ENCODE data around the gene CCR5.

The CCR5 gene

DNA sequence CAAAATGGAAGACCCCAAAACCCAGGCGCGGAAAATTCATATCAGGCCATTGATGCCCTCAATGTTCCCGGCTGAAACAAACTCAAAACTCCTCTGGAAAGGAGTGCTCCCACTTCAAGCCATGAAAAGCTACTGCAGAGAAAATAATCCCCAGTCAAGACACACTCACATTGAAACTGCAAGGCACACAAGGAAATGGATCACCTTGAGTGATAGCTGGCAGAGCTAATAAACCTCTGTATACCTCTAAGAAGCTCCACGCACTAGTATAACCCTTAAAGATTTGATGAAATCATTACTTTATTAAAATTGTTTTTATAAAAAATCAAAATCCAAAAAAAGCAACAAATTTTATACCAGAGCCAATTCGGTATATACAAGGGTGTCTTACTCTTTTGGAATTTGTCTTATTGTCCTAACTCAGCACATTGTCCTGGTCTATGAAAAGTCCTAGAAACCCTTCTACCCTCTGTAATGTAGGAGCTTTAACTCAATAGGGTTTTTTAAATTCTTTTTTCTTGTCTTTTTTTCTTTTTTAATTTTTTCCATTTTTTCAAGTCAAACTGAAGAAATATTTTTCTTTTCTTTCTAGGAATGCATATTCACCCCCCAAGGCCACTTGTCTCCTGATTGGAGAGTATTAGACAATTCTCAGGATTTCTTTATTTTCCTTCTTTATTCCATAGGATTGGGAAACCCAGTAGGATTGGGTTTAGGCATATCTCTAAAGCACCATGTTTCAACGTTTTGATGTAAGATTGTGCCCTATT, 27.6 kb downstream of the CCR5 start:
- Histone ChIP-seq H3K18ac (ENCODE audit: low read length) (no peak overlapping the region), H3K4me3 (ENCODE audit: low read length) (no peak overlapping the region), H3K79me1 (ENCODE audit: low read length) (no peaks in the 10 kb centered on the region), H4K8ac (ENCODE audit: low read depth, low read length) (no peak overlapping the region), H2BK5ac (ENCODE audit: low read length) (no peak overlapping the region), H3K9ac (ENCODE audit: low read length) (no peak overlapping the region), H3K4me2 (ENCODE audit: low read length) (no peak overlapping the region), H3K4ac (ENCODE audit: low read depth, low read length) (no peak overlapping the region), H3K4me1 (ENCODE audit: control insufficient read depth, low read depth, low read length) (peaks cover 10% of the 10 kb centered on the region), H2AK5ac (ENCODE audit: low read length) (no peak overlapping the region), H3K23ac (ENCODE audit: low read length) (no peak overlapping the region), H3K79me2 (ENCODE audit: control insufficient read depth, insufficient read depth, low read length) (no peaks in the 10 kb centered on the region), H3K56ac (ENCODE audit: low read length) (no peak overlapping the region), H3K27me3 (ENCODE audit: insufficient read depth, low read length, poor library complexity) (no peaks in the 10 kb centered on the region), H2BK120ac (ENCODE audit: low read depth, low read length) (no peak overlapping the region), H2BK15ac (replicated peaks; ENCODE audit: low read depth) (no peak overlapping the region), H3K27ac (ENCODE audit: low read depth, low read length) (no peak overlapping the region), H3K36me3 (ENCODE audit: control insufficient read depth, insufficient read depth, low read length) (no peaks in the 10 kb centered on the region), H4K5ac (ENCODE audit: low read length) (no peak overlapping the region)
- no peak for DNase-seq
- WGBS (ENCODE audit: extremely low coverage, insufficient coverage, low lambda C conversion rate): no CpG with 5 or more reads among the region's 6 CpGs

DNA sequence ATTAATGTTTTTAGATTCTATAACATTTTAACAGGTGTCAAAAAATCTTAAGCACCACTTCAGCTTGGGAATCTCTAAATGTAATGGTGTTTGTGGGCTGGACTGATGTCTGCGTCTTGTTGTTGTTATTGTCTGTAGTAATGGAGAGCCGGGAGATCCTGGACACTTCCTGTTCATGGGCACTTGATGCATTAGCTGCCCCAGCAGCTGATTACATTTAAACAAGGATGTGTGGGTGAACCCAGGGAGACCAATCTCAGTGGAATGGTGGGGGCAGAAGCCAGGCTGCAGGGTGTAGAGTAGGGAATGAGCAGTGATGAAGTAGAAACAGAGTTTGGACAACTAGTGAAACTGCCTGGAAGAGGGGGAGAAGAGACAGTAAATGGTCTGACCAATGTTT, 28.4 kb downstream of the CCR5 start:
- H2BK120ac ChIP-seq (ENCODE audit: low read depth, low read length): no peak overlapping the region
- no peak overlapping the region for H3K4me3 ChIP-seq (ENCODE audit: low read length)
- H3K56ac ChIP-seq (ENCODE audit: low read length): no peak overlapping the region
- no peak overlapping the region for H3K27ac ChIP-seq (ENCODE audit: low read depth, low read length)
- DNase-seq: no peak
- H3K27me3 ChIP-seq (ENCODE audit: insufficient read depth, low read length, poor library complexity): no peaks in the 10 kb centered on the region
- no peak overlapping the region for H3K4me2 ChIP-seq (ENCODE audit: low read length)
- H4K5ac ChIP-seq (ENCODE audit: low read length): no peak overlapping the region
- no peaks in the 10 kb centered on the region for H3K79me2 ChIP-seq (ENCODE audit: control insufficient read depth, insufficient read depth, low read length)
- H3K79me1 ChIP-seq (ENCODE audit: low read length): no peaks in the 10 kb centered on the region
- H3K9ac ChIP-seq (ENCODE audit: low read length): no peak overlapping the region
- H2BK5ac ChIP-seq (ENCODE audit: low read length): no peak overlapping the region
- no peak overlapping the region for H2BK15ac ChIP-seq (replicated peaks; ENCODE audit: low read depth)
- H3K23ac ChIP-seq (ENCODE audit: low read length): no peak overlapping the region
- no peak overlapping the region for H3K18ac ChIP-seq (ENCODE audit: low read length)
- peaks cover 7% of the 10 kb centered on the region for H3K4me1 ChIP-seq (ENCODE audit: control insufficient read depth, low read depth, low read length)
- no CpG with 5 or more reads among the region's 2 CpGs for WGBS (ENCODE audit: extremely low coverage, insufficient coverage, low lambda C conversion rate)
- H3K4ac ChIP-seq (ENCODE audit: low read depth, low read length): no peak overlapping the region
- no peak overlapping the region for H4K8ac ChIP-seq (ENCODE audit: low read depth, low read length)
- H3K36me3 ChIP-seq (ENCODE audit: control insufficient read depth, insufficient read depth, low read length): no peaks in the 10 kb centered on the region
- no peak overlapping the region for H2AK5ac ChIP-seq (ENCODE audit: low read length)

DNA sequence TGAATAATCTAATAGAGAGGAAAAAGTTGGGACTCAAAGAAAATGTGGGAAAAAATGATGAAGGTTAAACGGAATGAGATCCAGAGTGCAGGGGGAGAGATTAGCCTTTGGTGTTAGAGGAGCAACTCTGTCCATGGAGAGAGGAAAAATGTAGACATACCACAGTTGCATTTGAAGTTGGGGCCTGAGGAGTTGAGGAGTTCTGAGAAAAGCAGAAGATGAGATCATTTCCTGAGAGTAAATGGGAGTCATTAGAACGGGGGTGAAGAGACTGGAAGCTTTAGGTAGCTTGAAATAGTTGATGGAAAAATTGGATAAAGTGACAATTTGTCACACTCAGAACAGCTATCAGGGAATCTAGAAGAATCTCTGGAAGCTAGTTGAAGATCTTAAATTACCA, 28.8 kb downstream of the CCR5 start:
- Histone ChIP-seq H3K27me3 (ENCODE audit: insufficient read depth, low read length, poor library complexity) (no peaks in the 10 kb centered on the region), H3K79me2 (ENCODE audit: control insufficient read depth, insufficient read depth, low read length) (no peaks in the 10 kb centered on the region), H3K4ac (ENCODE audit: low read depth, low read length) (no peak overlapping the region), H3K27ac (ENCODE audit: low read depth, low read length) (no peak overlapping the region), H3K9ac (ENCODE audit: low read length) (no peak overlapping the region), H2BK120ac (ENCODE audit: low read depth, low read length) (no peak overlapping the region), H3K23ac (ENCODE audit: low read length) (no peak overlapping the region), H3K4me3 (ENCODE audit: low read length) (no peak overlapping the region), H2BK5ac (ENCODE audit: low read length) (no peak overlapping the region), H4K5ac (ENCODE audit: low read length) (no peak overlapping the region), H2BK15ac (replicated peaks; ENCODE audit: low read depth) (no peak overlapping the region), H3K56ac (ENCODE audit: low read length) (no peak overlapping the region), H3K18ac (ENCODE audit: low read length) (no peak overlapping the region), H3K36me3 (ENCODE audit: control insufficient read depth, insufficient read depth, low read length) (no peaks in the 10 kb centered on the region), H4K8ac (ENCODE audit: low read depth, low read length) (no peak overlapping the region), H2AK5ac (ENCODE audit: low read length) (no peak overlapping the region), H3K4me1 (ENCODE audit: control insufficient read depth, low read depth, low read length) (peaks cover 7% of the 10 kb centered on the region), H3K4me2 (ENCODE audit: low read length) (no peak overlapping the region), H3K79me1 (ENCODE audit: low read length) (no peaks in the 10 kb centered on the region)
- no peak for DNase-seq
- WGBS (ENCODE audit: extremely low coverage, insufficient coverage, low lambda C conversion rate): 100% methylated on average over 1 of the region's 2 CpGs

DNA sequence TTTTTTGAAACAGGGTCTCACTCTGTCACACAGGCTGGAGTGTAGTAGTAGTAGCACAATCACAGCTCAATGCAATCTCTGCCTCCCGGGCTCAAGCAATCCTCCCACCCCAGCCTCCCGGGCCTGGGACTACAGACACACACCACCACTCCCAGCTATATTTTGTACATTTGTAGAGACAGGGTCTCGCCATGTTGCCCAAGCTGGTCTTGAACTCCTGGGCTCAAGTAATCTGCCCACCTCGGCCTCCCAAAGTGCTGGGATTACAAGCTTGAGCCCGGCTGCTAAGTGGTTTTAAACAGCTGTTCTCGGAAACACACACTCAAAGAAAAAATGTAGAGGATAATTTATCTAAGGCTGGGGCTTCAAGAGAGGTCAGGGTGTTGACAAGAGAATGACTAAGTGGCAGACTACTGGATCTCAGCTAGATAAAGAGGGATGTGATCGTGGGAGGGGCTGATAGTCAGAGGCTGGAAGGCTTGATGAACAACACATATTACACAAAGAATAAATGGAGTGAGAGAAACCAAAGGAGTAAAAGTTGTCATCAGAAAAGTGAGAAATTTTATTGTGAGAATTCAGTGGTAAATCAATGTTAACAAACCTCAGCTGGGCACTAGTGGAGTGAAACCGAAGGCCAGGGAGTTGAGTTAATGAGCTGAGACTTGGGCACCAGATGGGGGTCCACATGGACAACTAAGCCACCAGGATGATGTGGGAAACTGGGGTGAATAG, 29.4 kb downstream of the CCR5 start:
- no peak overlapping the region for H2AK5ac ChIP-seq (ENCODE audit: low read length)
- peak overlapping the region; percentile 23 for H3K18ac ChIP-seq (ENCODE audit: low read length)
- H3K4me1 ChIP-seq (ENCODE audit: control insufficient read depth, low read depth, low read length): peaks cover 7% of the 10 kb centered on the region
- no peak overlapping the region for H4K8ac ChIP-seq (ENCODE audit: low read depth, low read length)
- H2BK120ac ChIP-seq (ENCODE audit: low read depth, low read length): no peak overlapping the region
- no peak overlapping the region for H3K4me3 ChIP-seq (ENCODE audit: low read length)
- no peak overlapping the region for H3K56ac ChIP-seq (ENCODE audit: low read length)
- no peak overlapping the region for H3K9ac ChIP-seq (ENCODE audit: low read length)
- no peak overlapping the region for H4K5ac ChIP-seq (ENCODE audit: low read length)
- no peak overlapping the region for H3K23ac ChIP-seq (ENCODE audit: low read length)
- no peak overlapping the region for H3K4ac ChIP-seq (ENCODE audit: low read depth, low read length)
- no peaks in the 10 kb centered on the region for H3K79me2 ChIP-seq (ENCODE audit: control insufficient read depth, insufficient read depth, low read length)
- H3K36me3 ChIP-seq (ENCODE audit: control insufficient read depth, insufficient read depth, low read length): no peaks in the 10 kb centered on the region
- no peak overlapping the region for H2BK15ac ChIP-seq (replicated peaks; ENCODE audit: low read depth)
- no CpG with 5 or more reads among the region's 8 CpGs for WGBS (ENCODE audit: extremely low coverage, insufficient coverage, low lambda C conversion rate)
- peak overlapping the region; percentile 37 for H3K27ac ChIP-seq (ENCODE audit: low read depth, low read length)
- H3K4me2 ChIP-seq (ENCODE audit: low read length): no peak overlapping the region
- H2BK5ac ChIP-seq (ENCODE audit: low read length): no peak overlapping the region
- DNase-seq: peak; percentile 76
- no peaks in the 10 kb centered on the region for H3K27me3 ChIP-seq (ENCODE audit: insufficient read depth, low read length, poor library complexity)
- no peaks in the 10 kb centered on the region for H3K79me1 ChIP-seq (ENCODE audit: low read length)

DNA sequence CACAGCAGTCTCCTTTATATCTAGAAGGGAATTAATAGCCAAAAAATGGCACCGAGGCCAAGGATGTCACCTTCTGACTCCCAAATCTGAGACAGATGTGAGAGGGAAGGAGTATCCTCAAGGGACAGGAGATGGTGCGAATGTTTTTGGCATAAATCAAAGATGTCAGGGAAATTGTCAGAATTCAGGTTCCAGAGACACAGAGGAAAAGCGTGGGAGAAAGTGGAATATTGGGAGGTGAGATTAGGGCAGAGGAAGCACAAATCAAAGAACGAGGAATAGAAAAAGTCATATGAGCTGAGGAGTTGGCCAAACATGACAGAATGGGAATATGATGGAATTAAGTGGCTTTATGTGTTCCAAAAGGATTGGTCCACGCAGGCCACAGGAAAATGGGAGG, 30.1 kb downstream of the CCR5 start:
- Histone ChIP-seq H3K4me2 (ENCODE audit: low read length) (no peak overlapping the region), H3K79me1 (ENCODE audit: low read length) (no peaks in the 10 kb centered on the region), H4K8ac (ENCODE audit: low read depth, low read length) (no peak overlapping the region), H3K18ac (ENCODE audit: low read length) (peak overlapping the region; percentile 23), H3K4ac (ENCODE audit: low read depth, low read length) (no peak overlapping the region), H2BK5ac (ENCODE audit: low read length) (no peak overlapping the region), H3K4me3 (ENCODE audit: low read length) (no peak overlapping the region), H3K36me3 (ENCODE audit: control insufficient read depth, insufficient read depth, low read length) (no peaks in the 10 kb centered on the region), H4K5ac (ENCODE audit: low read length) (no peak overlapping the region), H3K27ac (ENCODE audit: low read depth, low read length) (no peak overlapping the region), H2BK120ac (ENCODE audit: low read depth, low read length) (no peak overlapping the region), H3K27me3 (ENCODE audit: insufficient read depth, low read length, poor library complexity) (no peaks in the 10 kb centered on the region), H3K56ac (ENCODE audit: low read length) (no peak overlapping the region), H3K4me1 (ENCODE audit: control insufficient read depth, low read depth, low read length) (peaks cover 7% of the 10 kb centered on the region), H3K23ac (ENCODE audit: low read length) (no peak overlapping the region), H2BK15ac (replicated peaks; ENCODE audit: low read depth) (no peak overlapping the region), H3K9ac (ENCODE audit: low read length) (no peak overlapping the region), H3K79me2 (ENCODE audit: control insufficient read depth, insufficient read depth, low read length) (no peaks in the 10 kb centered on the region), H2AK5ac (ENCODE audit: low read length) (no peak overlapping the region)
- no CpG with 5 or more reads among the region's 5 CpGs for WGBS (ENCODE audit: extremely low coverage, insufficient coverage, low lambda C conversion rate)
- no peak for DNase-seq
